Measurements from ENCODE around the gene UBA1.

GRCh38 chrX:47164420-47164819, 29.2 kb upstream of the UBA1 start:
- TF ChIP-seq, protein P1, sequence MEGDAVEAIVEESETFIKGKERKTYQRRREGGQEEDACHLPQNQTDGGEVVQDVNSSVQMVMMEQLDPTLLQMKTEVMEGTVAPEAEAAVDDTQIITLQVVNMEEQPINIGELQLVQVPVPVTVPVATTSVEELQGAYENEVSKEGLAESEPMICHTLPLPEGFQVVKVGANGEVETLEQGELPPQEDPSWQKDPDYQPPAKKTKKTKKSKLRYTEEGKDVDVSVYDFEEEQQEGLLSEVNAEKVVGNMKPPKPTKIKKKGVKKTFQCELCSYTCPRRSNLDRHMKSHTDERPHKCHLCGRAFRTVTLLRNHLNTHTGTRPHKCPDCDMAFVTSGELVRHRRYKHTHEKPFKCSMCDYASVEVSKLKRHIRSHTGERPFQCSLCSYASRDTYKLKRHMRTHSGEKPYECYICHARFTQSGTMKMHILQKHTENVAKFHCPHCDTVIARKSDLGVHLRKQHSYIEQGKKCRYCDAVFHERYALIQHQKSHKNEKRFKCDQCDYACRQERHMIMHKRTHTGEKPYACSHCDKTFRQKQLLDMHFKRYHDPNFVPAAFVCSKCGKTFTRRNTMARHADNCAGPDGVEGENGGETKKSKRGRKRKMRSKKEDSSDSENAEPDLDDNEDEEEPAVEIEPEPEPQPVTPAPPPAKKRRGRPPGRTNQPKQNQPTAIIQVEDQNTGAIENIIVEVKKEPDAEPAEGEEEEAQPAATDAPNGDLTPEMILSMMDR (IDR thresholded peaks at IDR 0.05 in 8 of 11, conservative IDR thresholded peaks at IDR 0.05 in 3 of 11): no peak
- no peak for TF ChIP-seq POLR2A (IDR thresholded peaks at IDR 0.05)
- no peak for TF ChIP-seq POLR2AphosphoS5 (IDR thresholded peaks at IDR 0.05)

Data from spleen (tissue), 7 donors.